GM19324 (cell line): Measurements from ENCODE around the gene CWC27.

Experiments
- ATAC-seq: cut with Tn5 transposase; IDR thresholded peaks from one replicate; pipeline ENCODE4 v1.9.1; 2021; ENCODE audit warnings: mild to moderate bottlenecking, moderate library complexity; ENCODE audit not compliant: unreplicated experiment, low FRiP score

CWC27 gene

GRCh38 chr5:64836190-64836755 is 67.5 kb downstream of the CWC27 start:
- no peak for ATAC-seq

GRCh38 chr5:64836786-64837185 is 68.1 kb downstream of the CWC27 start:
- no peak for ATAC-seq

GRCh38 chr5:64838376-64838775 is 69.6 kb downstream of the CWC27 start:
- no peak for ATAC-seq

- no peak for ATAC-seq
Measured at GRCh38 chr5:64838803-64839202, 70.1 kb downstream of the CWC27 start.

- ATAC-seq, result no peak
Measured at GRCh38 chr5:64839936-64840335, 71.2 kb downstream of the CWC27 start.

GRCh38 chr5:64840958-64841357 is 72.2 kb downstream of the CWC27 start:
- ATAC-seq, result no peak

- no peak for ATAC-seq
Measured at GRCh38 chr5:64853777-64854176, 85.0 kb downstream of the CWC27 start.

GRCh38 chr5:64854855-64855254 is 86.1 kb downstream of the CWC27 start:
- no peak for ATAC-seq

- no peak for ATAC-seq
Measured at GRCh38 chr5:64859881-64860280, 91.2 kb downstream of the CWC27 start.

- no peak for ATAC-seq
Measured at GRCh38 chr5:64861281-64861680, 92.6 kb downstream of the CWC27 start.

- ATAC-seq, result no peak
Measured at GRCh38 chr5:64864171-64864570, 95.4 kb downstream of the CWC27 start.

- no peak for ATAC-seq
Measured at GRCh38 chr5:64865662-64866061, 96.9 kb downstream of the CWC27 start.

GRCh38 chr5:64869419-64869818 is 100.7 kb downstream of the CWC27 start:
- ATAC-seq, result no peak

- no peak for ATAC-seq
Measured at GRCh38 chr5:64872044-64872443, 103.3 kb downstream of the CWC27 start.

GRCh38 chr5:64873441-64873840 is 104.7 kb downstream of the CWC27 start:
- no peak for ATAC-seq

GRCh38 chr5:64874753-64875152 is 106.0 kb downstream of the CWC27 start:
- no peak for ATAC-seq

- no peak for ATAC-seq
Measured at GRCh38 chr5:64876203-64876602, 107.5 kb downstream of the CWC27 start.

GRCh38 chr5:64880821-64881220 is 112.1 kb downstream of the CWC27 start:
- no peak for ATAC-seq

- ATAC-seq, result no peak
Measured at GRCh38 chr5:64883912-64884311, 115.2 kb downstream of the CWC27 start.

- no peak for ATAC-seq
Measured at GRCh38 chr5:64884541-64884940, 115.8 kb downstream of the CWC27 start.

GRCh38 chr5:64887910-64888309 is 119.2 kb downstream of the CWC27 start:
- no peak for ATAC-seq

GRCh38 chr5:64895748-64896147 is 127.0 kb downstream of the CWC27 start:
- no peak for ATAC-seq

- no peak for ATAC-seq
Measured at GRCh38 chr5:64899838-64900237, 131.1 kb downstream of the CWC27 start.
